T-helper 2 cell treated with Interferon-gamma antibody and Interleukin-4, amounts not matched to agents 100 ng/mL and 5 ng/mL, for 36 hours (primary cell): ENCODE data around the gene PIEZO2. TPM values are rescaled to one million over a fixed set of nuclear protein-coding genes. Genes with fewer than 3 reads are reported as not detected.
"Not testable (repeated sequence)": the region's sequence is repeated elsewhere in the genome, so short reads cannot be mapped to it uniquely, and the experiment has no call there.

ENCODE experiments used
- intact Hi-C: fragments of 100-400 bp; cut with micrococcal nuclease; formaldehyde crosslinking; loops from one replicate; pipeline ENCODE4 v1.15.1; 2023
- total RNA-seq: library from RNA; stranded (reverse); gene quantifications from 2 replicates; pipeline ENCODE4 v1.2.3, GENCODE V29; 2022

PIEZO2 gene
- total RNA-seq, 1 donor from 2014 or later = not detected

DNA sequence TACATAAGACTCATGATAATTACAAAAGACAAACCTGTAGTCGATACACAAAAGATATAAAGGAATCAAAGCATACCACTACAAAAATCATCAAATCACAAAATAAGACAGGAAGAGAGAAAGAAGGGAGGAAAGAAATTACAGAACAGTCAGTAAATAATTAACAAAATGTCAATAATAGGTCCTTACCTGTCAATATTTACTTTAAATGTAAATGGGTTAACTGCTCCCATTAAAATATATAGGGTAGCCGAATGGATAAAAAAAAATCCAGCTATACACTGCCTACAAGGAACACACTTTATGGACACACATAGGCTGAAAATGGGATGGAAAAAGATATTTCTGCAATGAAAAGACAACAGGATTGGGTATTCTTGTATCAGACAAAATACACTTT is 163.7 kb downstream of the PIEZO2 start:
- intact Hi-C loops = no loop called here

DNA sequence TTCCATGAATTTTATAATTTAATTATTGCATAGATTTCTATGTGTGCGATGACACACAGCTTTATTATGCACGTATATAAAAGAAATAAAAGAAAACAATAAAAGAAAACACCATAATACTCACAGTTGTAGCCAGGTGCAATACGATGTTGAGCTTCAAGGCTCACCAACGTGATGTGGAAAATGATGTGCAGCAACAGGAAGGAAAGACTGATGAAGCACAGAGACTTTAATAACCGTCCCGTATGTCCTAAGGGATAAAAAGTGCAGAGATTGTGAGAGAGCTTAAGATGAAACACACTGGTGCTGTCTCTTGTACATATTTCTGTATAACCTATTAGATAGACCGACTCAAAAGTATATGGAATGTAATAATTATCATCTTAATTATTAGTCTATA is 170.0 kb downstream of the PIEZO2 start:
- intact Hi-C loops = no loop called here

DNA sequence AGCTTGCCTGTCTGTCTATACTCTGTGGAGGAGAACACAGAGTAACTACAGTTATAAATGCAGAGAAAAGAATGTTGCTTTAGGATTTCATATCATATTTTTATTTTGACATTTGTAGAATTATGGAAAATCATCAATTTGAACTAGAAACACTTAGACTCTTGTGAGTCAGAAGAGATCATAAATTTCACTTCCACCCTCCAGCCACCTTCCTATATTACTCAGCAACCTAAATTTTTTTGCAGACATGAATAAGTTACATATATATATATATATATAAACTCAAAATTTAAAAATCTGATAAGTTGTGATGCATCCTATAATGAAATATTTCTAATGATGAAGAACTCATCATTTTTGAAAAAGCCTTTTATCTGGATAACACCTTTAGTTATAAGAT is 172.3 kb downstream of the PIEZO2 start:
- intact Hi-C loops = no loop called here

DNA sequence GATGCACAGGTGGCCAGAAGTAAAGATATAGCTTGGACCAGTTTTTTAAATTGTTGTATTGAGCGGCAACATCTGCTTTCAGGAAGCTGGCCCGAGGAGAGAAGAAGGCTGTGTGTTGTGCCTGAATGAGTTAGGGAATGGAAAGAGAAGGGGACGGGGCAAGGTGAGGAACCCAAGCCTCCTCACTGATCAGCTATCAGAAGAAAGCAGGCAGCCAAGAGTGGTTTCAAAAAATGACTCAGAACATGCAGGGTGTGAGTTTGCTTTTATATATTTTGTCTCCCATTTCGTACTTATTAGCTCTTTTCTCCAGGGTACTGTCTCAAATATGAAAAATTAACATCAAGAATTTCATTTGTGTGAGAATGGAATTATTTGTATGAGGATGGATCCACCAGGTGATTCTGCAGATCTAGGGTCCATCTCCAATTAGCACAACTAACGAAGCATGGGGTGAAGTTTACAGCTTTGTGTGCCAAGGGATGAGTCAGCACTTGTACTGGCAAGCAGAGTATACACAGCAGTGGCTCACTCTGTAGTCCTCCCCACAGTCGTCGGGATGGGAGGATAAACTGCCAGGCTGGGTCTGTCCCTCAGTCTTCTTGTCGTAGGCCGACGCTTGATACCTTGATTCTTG is 175.7 kb downstream of the PIEZO2 start:
- intact Hi-C loops = no loop called here

DNA sequence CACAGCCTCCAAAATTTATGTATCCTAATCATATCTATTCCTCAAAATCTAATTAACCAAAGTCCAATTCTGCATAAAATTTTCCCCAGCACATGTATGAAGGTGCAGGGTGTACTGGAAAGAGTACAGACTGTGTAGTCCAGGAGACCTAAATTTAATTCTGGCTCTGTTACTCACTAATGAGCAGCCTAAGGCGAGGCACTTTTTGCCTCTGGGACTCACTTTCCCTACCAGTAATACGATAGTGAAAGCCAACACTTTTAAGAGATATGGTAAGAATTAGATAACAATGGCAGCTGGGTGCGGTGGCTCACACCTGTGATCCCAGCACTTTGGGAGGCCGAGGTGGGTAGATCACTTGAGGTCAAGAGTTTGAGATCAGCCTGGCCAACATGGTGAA is 177.7 kb downstream of the PIEZO2 start:
- intact Hi-C loops = no loop called here

DNA sequence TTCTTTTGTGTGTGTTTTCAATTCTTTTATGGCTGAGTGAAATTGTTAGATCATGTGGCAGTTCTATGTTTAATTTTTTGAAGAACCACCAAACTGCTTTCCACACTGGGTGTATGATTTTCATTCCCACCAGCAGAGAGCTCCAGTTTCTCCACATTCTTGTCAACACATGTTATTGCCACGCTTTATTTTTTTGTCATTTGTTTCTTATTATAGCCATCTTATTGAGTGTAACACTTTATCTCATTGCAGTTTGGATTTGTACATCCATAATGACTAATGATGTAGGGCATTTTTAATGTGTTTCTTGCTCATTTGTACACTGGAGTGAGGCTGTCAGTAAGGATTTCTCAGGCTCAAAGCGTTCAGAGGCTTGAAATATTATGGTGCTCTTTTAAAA is 184.2 kb downstream of the PIEZO2 start:
- intact Hi-C loops = no loop called here

DNA sequence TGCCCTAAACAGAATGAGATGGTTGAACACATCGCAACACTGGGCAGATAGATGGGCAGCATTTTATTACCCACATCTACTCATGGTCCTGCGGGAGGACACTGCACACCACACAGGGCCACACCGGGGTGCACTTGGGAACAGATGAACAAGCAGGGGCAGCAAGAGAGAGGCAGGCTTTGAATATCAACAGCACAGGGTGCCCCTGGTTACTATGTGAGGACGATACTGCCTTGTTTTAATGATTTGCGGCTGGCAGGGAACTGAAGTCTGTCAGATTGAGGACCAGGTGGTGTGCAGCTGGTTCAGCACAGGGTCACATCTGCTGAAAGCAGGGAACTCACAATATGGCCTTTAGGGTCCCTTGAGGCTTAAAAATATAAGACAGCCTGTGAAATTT is 195.7 kb downstream of the PIEZO2 start:
- intact Hi-C loops = no loop called here

DNA sequence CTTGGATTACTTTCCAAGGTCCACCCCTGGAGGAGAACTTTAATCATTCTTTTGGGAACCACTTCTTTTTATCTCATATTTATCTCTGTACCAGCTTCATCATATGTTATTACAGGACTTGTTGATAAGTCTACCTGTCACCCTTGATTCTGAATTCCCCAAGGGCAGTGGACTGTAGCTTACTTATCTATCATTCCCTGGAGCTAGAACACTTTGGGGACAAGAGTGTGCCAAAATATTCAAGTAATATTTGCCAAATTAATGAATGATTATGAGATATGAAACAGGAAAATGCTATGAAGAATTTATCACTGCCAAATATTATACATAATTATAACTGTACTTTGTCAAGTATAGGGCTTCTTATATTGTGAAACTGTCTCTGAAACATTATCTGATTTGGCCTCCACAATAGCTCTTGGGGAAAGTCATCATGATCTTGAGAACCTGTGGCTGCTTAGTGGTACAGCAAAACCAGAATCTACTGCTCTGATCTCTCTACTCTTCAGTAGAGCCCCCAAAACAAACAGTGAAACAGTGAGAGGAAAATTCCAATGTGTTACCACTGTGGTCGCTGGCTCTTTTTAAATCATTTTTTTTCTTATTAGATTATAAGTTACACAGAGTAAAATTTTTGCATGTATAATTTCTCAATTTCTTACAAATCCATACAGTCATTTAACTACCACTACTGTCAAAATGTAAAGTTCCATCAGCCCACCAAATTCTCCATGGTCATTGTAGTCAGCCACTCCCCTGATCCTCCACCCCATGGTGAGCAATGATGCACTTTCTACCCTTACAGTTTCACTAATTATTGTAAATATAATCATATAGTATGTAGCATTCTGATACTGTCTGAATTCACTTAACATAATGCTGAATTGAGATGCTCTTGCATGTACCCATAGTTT is 197.5 kb downstream of the PIEZO2 start:
- intact Hi-C loops = no loop called here

DNA sequence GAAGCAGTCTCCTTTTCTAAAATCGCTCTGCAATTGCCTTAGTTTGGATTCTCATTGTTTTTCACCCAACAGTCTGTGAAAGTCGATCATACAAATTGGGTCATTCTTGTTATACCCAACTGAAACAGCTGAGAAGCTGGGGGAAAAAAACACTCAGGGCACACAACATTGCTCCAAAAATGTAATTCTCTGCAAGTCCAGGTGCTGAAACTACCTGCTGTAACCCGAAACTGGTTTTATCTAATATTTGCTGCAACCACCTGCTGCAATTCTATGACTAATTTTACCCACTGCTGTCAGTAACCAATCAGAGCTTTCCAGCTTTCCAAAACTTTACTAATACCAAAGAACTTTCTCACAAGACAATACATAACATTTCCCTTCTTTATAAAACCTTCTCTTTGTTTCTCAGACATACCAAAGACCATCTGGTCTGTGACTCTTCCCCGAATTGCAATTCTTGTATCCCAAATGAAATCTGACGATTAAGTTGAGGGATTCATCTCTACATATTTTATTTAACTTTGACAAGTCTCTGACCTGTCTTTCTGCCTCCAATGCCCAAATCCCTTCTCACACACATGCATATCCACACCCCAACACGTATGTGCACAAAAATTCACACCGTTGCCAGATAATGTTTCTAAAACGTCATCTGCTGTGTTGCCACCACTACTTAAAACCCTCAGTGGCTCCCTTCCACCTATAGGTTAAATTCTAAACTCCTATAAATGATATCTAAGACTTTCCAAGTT is 198.3 kb downstream of the PIEZO2 start:
- intact Hi-C loops = no loop called here

DNA sequence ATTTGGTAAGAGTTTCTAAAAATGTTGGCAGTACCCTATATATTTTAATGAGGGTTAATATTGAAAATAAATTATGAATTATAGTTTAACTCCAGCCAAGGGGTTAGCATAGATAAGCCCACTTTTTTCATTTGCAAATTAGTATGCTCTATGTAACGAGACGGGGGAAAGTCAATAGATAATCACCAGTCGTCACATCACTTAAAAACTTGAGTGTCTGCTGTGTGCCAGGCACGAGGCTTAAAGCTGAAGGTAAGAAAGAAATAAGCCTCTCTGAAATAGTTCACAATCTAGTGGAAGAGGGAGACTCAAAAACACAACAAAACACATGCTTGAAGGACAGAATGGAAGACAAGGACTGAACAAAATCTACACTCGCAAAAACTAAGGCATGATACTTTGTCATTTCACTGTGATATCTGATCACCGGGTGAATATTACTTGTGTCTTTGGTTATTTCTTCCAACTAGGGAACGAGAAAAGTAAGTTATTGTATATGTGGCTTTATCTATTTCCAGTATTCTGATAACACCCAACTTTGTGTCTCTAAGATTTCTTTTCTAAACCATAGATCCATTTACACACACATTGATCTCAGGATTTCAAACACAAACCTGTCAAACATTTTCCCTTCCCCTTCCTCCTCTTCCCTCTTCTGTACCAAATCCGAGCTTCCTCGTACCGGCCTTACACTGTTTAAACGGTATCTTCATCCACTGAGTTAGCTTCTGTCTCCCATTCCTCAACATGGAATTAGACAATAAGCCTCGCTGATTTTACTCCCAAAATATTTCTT is 199.1 kb downstream of the PIEZO2 start:
- intact Hi-C loops = no loop called here

DNA sequence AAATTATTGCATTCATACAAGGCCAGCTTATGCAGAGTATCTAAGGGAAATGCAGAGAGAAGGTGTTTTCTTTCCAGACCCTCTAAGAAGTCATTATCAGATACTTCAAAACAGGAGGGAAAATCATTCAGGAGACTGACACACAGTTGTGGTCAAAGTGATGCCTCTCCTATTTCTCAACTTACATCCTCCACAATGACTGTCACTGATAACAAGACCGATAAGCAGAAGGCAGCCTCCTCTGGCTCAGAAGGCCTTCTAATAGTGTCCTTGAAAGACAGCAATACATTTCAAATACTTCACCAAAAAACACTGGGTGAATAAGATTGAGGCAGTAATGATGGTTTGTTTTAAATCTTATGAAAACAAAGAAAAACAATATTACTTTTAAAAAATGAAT is 199.7 kb downstream of the PIEZO2 start:
- intact Hi-C loops = no loop called here

DNA sequence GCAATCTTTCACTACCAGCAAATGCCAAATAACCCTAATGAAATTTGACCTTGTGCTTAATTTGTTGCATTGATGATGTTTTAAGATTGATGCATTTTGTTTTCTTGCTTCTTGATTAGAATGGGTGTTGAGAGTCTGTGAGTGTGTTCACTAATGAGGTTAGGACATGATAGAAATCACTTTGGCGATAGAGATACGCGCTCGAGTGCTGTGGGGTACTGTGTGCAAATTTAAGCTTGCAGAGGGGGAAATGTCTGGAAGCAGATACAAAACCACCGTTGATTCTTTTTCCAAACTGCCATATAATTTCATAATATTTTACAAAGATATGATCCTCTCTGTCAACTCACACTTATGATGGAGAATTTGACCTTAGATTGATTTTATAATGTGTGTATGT is 200.9 kb downstream of the PIEZO2 start:
- intact Hi-C loops = no loop called here

DNA sequence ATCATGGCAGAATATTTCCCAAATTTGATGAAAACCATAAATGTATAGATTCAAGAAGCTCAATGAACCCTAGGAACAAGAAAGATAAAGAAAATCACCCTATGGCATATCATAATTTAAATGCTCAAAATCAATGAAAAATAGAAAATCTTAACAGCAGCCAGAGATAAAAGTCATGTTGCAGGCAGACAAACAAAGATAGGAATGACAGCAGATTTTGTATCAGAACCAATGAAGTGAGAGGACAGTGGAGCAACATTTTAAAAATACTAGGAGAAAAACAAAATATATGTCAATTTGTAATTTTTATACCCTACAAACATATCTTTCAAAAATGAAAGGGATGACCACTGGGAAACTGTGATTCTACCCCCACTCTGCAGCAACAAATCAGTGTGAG is 203.3 kb downstream of the PIEZO2 start:
- intact Hi-C loops = no loop called here

DNA sequence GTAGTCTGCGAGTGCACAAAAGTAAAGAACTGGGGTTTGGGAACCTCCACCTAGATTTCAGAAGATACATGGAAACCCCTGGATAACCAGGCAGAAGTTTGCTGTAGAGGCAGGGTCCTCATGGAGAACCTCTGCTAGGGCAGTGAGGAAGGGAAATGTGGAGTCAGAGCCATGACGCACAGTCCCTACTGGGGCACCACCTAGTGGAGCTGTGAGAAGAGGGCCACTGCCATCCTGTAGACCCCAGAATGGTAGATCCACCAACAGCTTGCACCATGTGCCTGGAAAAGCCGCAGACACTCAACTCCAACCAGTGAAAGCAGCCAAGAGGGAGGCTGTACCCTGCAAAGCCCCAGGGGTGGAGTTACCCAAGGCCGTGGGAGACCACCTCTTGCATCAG is 206.4 kb downstream of the PIEZO2 start:
- intact Hi-C loops = no loop called here

DNA sequence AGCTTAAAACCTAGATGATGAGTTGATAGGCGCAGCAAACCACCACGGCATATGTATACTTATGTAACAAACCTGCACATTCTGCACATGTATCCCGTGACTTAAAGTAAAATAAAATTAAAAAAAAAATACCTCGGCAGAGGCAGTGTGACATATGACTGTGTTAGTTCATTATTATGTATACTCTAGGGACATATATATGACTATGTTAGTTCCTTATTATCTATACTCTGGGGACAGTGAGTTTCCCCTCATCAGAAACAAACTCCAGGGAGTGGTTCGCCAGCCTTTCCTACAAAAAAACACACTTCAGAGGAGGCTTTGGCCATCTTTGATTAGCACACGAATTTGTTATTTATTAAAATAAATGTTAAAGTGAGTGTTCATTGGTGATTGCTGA is 209.5 kb downstream of the PIEZO2 start:
- intact Hi-C loops = no loop called here

DNA sequence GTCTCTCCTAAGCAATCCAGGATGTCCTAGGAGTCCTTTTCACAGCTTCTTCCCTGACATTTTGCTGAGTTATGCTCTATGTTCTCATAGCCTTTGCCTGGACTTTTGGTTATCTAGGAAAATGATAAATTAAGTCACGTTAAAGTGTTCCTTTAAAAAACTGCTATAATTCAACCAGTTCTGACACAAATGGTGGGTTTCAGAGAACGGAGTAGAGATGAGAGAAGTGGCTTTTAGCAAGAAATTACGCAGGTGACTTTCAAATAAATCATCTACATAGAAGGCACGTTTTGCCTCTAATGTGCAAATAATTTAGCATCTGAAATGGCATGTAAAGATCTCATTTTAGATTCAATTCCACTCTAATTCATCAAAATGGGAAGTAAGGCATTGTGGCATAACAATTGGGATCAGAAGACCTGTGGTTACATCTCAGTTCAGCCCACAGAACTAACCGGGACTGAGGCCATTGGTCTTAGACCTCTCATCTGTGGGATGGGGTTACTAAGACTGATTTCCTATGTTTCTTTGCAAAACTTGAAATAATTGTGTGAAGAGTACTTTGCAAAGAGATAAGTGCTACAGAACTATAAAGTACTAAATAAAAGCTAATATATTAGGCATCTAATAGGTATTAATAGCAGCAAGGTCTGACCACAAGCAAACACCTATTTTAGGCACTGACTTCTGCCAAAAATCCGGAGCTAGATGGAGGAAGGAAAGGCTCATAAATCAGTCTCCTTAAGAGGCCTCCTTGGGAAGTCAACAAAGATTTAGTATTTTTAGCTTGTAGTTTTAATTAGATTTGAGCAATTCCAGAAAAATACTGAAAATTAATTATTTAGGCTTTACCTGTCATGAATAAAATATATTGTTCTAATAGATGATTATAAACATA is 211.4 kb downstream of the PIEZO2 start:
- intact Hi-C loops = no loop called here

DNA sequence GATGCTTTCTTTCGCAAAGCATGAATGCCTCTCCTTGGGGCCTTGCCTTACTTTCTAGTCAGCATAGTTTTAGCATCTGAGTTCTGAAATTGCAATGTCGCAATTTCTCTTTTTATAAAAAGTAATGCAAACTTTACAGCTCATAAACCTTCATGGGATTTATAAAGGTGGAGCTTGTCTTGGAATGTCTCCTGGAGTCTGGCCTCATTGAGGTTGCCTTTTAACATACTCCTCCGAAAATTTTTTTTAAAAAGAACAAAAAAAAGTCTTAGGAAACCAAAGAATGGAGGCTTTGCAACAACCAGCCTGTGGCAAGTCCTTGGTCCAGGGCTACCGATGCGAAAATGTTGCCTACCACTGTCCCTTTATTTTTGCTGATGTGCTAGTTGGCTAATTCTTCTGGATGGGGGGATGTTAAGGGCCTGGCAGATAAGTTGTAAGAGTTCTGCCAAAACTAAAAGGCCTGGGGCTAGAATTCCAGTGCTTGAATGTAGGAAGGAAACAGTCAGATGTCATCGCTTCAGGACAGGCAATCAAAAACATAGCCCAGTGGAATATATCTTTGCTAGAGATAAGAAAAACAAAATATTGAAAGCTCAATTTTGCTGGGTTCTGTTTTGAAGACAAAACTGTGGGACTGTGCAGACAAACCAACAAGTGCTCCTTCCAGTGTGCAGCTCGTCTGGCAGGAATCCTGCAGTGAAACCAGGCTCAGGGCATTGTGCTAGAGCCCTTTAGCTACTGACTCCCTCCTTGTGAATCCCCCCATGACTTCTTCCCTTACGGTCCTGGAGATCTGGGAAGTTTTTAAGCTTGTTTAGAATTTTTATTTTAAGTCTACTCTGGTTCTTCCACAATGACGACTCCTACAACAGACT is 213.0 kb downstream of the PIEZO2 start:
- intact Hi-C loops = no loop called here

DNA sequence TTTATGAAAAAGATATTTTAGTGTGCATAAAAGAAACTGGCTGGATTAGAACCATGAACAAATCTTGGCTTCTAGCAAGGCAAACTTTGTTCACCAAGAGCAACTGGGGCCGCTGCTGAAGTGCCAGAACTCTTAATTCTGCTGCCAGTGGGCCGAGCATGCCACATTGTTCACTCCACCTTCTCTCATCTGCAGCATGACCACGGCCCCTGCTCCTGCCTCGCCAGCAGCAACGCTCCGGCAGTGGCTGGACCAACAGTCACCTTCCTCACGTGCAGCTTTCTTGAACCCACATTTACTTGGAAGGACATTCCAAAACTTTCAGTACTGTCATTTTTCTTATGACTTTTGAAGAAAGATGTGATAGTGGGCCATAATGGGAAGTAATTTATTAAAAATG is 213.8 kb downstream of the PIEZO2 start:
- intact Hi-C loops = no loop called here

DNA sequence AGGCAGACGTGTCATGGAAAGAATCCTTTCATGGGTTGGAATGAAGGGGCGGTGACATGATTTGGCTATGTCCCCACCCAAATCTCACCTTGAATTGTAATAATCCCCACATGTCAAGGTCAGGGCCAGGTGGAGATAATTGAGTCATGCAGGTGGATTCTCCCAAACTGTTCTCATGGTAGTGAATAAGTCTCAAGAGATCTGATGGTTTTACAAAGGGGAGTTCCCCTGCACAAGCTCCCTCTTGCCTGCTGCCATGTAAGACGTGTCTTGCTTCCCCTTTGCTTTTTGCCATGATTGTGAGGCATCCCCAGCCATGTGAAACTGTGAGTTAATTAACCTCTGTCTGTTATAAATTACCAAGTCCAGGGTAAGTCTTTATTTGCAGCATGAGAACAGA is 215.7 kb downstream of the PIEZO2 start:
- intact Hi-C loops = not testable (repeated sequence)
